Measurements from ENCODE around the gene BOD1L2. TPM values are rescaled to one million over a fixed set of nuclear protein-coding genes. Genes with fewer than 3 reads are reported as not detected.

Gene BOD1L2
- total RNA-seq, 1 experiment from 2014 or later, result not detected

DNA sequence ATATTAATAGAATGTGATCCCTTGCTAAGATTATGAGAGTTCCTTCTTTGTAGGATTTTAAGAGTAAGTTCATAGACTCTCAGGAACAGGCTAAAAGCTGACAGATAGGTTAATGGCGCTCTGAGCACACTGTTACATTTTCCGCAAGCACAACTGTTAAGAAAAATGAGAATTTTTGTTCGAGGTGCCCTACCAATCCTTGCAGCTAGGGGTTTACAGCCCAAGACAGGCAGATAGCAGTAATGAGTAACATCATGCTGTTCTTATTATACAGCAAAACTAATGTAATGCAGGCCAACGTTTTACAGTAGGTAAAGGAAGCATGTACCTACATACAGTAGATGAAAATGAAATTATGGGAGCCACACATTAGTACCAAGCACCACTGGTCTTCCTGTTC, 11.2 kb upstream of the BOD1L2 start:
- CTCF ChIA-PET, result no interaction called here
- Mint-ChIP-seq H3K9me3 (ENCODE audit: low read depth, unreplicated experiment) (peaks cover 4% of the 10 kb centered on the region), H3K4me1 (ENCODE audit: low read depth, unreplicated experiment) (peaks cover 28% of the 10 kb centered on the region), H3K27ac (ENCODE audit: unreplicated experiment) (no peak overlapping the region), H3K4me3 (ENCODE audit: low read depth, unreplicated experiment) (no peak overlapping the region), H3K36me3 (ENCODE audit: insufficient read depth, unreplicated experiment) (no peaks in the 10 kb centered on the region), H3K27me3 (ENCODE audit: unreplicated experiment) (no peaks in the 10 kb centered on the region)
- intact Hi-C loops (cut with micrococcal nuclease; ENCODE audit: unreplicated experiment), result no loop called here
- DNase-seq, result no peak
- BruUV-seq (replicated peaks), result no TSS peak
- TF ChIP-seq, protein P1, sequence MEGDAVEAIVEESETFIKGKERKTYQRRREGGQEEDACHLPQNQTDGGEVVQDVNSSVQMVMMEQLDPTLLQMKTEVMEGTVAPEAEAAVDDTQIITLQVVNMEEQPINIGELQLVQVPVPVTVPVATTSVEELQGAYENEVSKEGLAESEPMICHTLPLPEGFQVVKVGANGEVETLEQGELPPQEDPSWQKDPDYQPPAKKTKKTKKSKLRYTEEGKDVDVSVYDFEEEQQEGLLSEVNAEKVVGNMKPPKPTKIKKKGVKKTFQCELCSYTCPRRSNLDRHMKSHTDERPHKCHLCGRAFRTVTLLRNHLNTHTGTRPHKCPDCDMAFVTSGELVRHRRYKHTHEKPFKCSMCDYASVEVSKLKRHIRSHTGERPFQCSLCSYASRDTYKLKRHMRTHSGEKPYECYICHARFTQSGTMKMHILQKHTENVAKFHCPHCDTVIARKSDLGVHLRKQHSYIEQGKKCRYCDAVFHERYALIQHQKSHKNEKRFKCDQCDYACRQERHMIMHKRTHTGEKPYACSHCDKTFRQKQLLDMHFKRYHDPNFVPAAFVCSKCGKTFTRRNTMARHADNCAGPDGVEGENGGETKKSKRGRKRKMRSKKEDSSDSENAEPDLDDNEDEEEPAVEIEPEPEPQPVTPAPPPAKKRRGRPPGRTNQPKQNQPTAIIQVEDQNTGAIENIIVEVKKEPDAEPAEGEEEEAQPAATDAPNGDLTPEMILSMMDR (IDR thresholded peaks at IDR 0.05; ENCODE audit: unreplicated experiment), result no peak

DNA sequence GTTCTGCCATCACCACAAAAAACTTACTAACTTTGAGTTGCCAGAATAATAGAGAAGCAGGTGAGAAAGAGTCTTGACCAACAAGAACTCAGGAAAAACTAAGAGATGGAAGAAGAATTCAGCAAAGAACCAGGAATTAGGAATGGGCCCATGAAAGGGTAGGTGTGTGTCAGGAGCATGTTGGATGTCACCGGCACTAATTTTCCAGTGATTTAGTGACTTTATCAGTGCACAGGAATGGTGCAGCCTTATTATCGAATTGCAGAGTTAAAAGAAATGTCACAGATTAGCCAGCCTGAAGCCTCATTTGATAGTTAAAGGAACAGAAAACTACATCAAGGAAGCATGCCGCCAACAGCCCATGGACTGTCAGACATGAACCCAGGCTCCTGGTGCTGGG, 9.0 kb upstream of the BOD1L2 start:
- TF ChIP-seq, protein P1 (IDR thresholded peaks at IDR 0.05; ENCODE audit: unreplicated experiment), result no peak
- Mint-ChIP-seq H3K27ac (ENCODE audit: unreplicated experiment) (no peak overlapping the region), H3K9me3 (ENCODE audit: low read depth, unreplicated experiment) (peaks cover 7% of the 10 kb centered on the region), H3K4me1 (ENCODE audit: low read depth, unreplicated experiment) (peaks cover 30% of the 10 kb centered on the region), H3K4me3 (ENCODE audit: low read depth, unreplicated experiment) (no peak overlapping the region), H3K27me3 (ENCODE audit: unreplicated experiment) (no peaks in the 10 kb centered on the region), H3K36me3 (ENCODE audit: insufficient read depth, unreplicated experiment) (peaks cover 15% of the 10 kb centered on the region)
- intact Hi-C loops (cut with micrococcal nuclease; ENCODE audit: unreplicated experiment), result no loop called here
- CTCF ChIA-PET, result no interaction called here
- no peak for DNase-seq
- no TSS peak for BruUV-seq (replicated peaks)

DNA sequence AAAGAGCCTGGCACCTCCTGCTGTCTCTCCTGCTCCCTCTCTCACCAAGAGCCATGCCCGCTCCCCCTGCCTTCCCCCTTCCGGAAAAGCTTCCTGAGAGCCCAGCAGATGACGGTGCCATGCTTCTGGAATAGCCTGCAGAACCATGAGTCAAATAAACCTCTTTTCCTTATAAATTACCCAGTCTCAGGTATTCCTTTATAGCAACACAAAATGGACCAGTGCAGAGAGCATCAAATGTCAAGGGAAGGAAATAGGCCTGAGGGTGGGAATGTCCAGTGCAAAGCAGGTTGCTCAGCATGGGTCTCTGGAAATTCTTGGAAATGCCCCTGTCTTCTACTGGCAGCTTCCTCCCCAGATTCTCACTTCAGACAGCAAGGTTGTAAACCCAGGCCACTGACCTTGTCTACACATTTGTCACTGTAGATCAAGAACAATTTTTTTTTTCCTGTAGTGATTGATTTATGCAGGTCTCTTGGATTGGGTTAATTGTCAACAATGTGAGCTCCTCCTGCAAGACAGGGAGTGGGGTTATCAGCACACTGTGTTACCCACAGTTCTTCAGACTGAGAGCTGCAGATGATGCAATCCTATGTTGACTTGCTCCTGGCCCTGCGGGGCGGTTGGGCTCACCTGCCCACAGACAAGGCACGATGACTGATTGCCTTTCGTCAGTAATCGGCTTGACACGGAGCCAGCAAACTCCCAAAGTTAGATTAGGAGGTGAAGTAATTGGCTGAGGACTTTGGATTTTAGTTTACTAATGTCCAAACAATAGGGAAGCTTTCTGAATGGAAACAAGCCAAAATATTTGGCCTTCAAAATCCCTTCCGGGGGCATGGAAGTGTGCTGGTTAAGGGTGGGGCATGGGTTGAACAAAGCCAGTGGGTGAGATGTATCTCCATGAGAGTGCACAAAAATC, 5.4 kb upstream of the BOD1L2 start:
- Mint-ChIP-seq H3K4me3 (ENCODE audit: low read depth, unreplicated experiment) (peak overlapping the region; percentile 47), H3K36me3 (ENCODE audit: insufficient read depth, unreplicated experiment) (peaks cover 15% of the 10 kb centered on the region), H3K9me3 (ENCODE audit: low read depth, unreplicated experiment) (peaks cover 9% of the 10 kb centered on the region), H3K4me1 (ENCODE audit: low read depth, unreplicated experiment) (peaks cover 24% of the 10 kb centered on the region), H3K27me3 (ENCODE audit: unreplicated experiment) (no peaks in the 10 kb centered on the region), H3K27ac (ENCODE audit: unreplicated experiment) (peak overlapping the region; percentile 95)
- CTCF ChIA-PET, result interaction anchor here (0.9 to 1.5 kb wide), 3 partner anchors 9 to 15 kb away, joined by 3 to 4 read pairs (median 3); no protein-coding TSS in a partner anchor
- peak; percentile 86 for DNase-seq
- no TSS peak for BruUV-seq (replicated peaks)
- intact Hi-C loops (cut with micrococcal nuclease; ENCODE audit: unreplicated experiment), result loop anchor here (2.0 to 10.0 kb wide), 2 partner anchors 129 to 303 kb away; no protein-coding TSS in a partner anchor
- TF ChIP-seq, protein P1 (IDR thresholded peaks at IDR 0.05; ENCODE audit: unreplicated experiment), result no peak

DNA sequence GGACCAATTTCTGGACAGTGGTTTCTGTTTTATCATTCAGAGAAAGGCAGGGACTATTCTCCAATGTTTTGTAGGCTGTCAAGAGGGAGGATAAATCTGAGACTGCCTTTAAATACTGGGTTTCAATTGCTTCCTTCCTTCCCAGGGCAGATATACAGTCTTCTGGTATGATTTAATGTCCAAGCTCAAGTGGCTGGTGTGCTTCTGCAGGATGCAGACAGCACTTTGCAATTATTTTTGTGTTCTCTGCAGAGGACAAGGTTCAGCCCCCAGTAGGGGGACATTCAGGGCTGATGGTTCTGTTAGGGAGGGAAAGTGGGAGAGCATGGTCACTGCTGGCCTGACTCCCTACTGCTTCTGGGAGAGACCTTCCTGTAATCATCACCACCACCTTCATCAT, 4.6 kb upstream of the BOD1L2 start:
- peaks cover 13% of the 10 kb centered on the region for H3K9me3 Mint-ChIP-seq (ENCODE audit: low read depth, unreplicated experiment)
- no TSS peak for BruUV-seq (replicated peaks)
- H3K36me3 Mint-ChIP-seq (ENCODE audit: insufficient read depth, unreplicated experiment), result peaks cover 15% of the 10 kb centered on the region
- DNase-seq, result no peak
- H3K4me3 Mint-ChIP-seq (ENCODE audit: low read depth, unreplicated experiment), result peak overlapping the region; percentile 47
- H3K27ac Mint-ChIP-seq (ENCODE audit: unreplicated experiment), result peak overlapping the region; percentile 95
- TF ChIP-seq, protein P1 (IDR thresholded peaks at IDR 0.05; ENCODE audit: unreplicated experiment), result no peak
- CTCF ChIA-PET, result interaction anchor here (0.9 to 1.5 kb wide), 2 partner anchors 8 to 16 kb away, joined by 3 read pairs; no protein-coding TSS in a partner anchor
- H3K27me3 Mint-ChIP-seq (ENCODE audit: unreplicated experiment), result no peaks in the 10 kb centered on the region
- intact Hi-C loops (cut with micrococcal nuclease; ENCODE audit: unreplicated experiment), result loop anchor here (10.0 kb wide), 1 partner anchor 302 kb away; no protein-coding TSS in a partner anchor
- H3K4me1 Mint-ChIP-seq (ENCODE audit: low read depth, unreplicated experiment), result peaks cover 24% of the 10 kb centered on the region
